Measurements from ENCODE around the gene ESCO1.
A peak's percentile ranks its signal among the peaks of the same experiment; 100 is the strongest.

Gene ESCO1

GRCh38 chr18:21481739-21482138 lies 118.8 kb downstream of the ESCO1 start:
- H3K36me3 Mint-ChIP-seq (ENCODE audit: low read depth), result no peaks in the 10 kb centered on the region
- H3K4me3 Mint-ChIP-seq, result peak overlapping the region in 1 of 3 experiments; percentile 12
- no peak for TF ChIP-seq CTCF (IDR thresholded peaks at IDR 0.05; ENCODE audit: unreplicated experiment in 3 of 3)
- no peaks in the 10 kb centered on the region for H3K9me3 Mint-ChIP-seq
- H3K27ac Mint-ChIP-seq, result no peak overlapping the region
- peaks cover 30% of the 10 kb centered on the region for H3K4me1 Mint-ChIP-seq
- H3K27me3 Mint-ChIP-seq (ENCODE audit: low read depth), result no peaks in the 10 kb centered on the region

GRCh38 chr18:21479721-21480120 lies 120.8 kb downstream of the ESCO1 start:
- Mint-ChIP-seq H3K27ac (no peak overlapping the region), H3K4me1 (peaks cover 20% of the 10 kb centered on the region), H3K27me3 (ENCODE audit: low read depth) (no peaks in the 10 kb centered on the region), H3K4me3 (no peak overlapping the region), H3K9me3 (no peaks in the 10 kb centered on the region), H3K36me3 (ENCODE audit: low read depth) (peaks cover 2% of the 10 kb centered on the region)
- no peak for TF ChIP-seq CTCF (IDR thresholded peaks at IDR 0.05; ENCODE audit: unreplicated experiment in 3 of 3)
